HG02970 (cell line): ENCODE results near the gene IKBKG.
"Not testable (repeated sequence)": the region's sequence is repeated elsewhere in the genome, so short reads cannot be mapped to it uniquely, and the experiment has no call there.

Experiments used
- ATAC-seq: cut with Tn5 transposase; IDR thresholded peaks from one replicate; pipeline ENCODE4 v1.9.1; 2021; ENCODE audit warnings: mild to moderate bottlenecking, moderate library complexity, moderate number of reproducible peaks; ENCODE audit not compliant: unreplicated experiment, low FRiP score

The IKBKG gene

DNA sequence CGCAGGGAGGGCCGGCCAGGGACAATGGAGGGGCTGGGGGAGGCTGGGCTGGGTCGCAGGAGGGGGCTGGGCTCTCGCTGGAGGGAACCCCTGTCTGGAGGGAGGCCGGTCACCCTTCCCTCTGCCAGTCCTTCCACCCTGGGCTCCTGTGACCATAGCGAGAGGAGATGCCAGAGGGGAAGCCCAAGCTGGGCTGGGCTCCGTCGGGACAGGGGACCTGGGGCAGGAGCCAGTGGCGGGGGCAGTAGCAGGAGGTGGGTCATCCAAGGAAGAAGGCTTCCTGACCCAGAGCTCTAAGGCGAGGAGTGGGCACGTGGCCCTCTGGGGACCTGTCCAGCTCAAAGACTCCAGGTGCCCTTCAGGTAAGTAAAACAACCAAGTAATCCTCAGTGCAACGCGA, 54.8 kb downstream of the IKBKG start:
- ATAC-seq: no peak

DNA sequence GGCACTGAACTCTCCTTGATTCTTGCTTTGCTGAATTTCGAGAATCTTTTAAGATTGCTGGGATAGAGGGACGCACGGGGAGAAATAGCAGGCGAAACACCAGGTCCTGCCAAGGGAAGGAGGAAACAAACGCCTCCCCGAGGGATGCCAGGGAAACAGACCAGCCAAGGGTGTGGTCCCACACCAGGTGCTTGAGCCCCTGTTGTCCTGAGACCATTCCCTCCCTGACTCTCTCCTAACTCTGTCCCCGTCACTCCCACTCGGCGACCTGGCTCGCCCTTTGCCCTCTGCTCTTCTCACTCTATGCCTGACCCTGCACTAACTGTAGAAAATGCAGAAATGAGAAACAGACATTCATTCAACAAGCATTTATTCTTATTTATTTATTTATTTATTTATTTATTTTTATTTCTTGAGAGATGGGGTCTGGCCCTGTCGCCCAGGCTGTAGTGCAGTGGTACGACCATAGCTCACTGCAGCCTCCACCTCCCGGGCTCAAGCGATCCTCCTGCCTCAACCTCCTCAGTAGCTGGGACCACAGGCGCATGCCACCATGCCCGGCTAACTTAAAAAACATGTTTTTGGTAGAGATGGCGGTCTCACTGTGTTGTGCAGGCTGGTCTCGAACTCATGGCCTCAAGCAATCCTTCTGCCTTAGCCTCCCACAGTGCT, 55.5 kb downstream of the IKBKG start:
- no peak for ATAC-seq

DNA sequence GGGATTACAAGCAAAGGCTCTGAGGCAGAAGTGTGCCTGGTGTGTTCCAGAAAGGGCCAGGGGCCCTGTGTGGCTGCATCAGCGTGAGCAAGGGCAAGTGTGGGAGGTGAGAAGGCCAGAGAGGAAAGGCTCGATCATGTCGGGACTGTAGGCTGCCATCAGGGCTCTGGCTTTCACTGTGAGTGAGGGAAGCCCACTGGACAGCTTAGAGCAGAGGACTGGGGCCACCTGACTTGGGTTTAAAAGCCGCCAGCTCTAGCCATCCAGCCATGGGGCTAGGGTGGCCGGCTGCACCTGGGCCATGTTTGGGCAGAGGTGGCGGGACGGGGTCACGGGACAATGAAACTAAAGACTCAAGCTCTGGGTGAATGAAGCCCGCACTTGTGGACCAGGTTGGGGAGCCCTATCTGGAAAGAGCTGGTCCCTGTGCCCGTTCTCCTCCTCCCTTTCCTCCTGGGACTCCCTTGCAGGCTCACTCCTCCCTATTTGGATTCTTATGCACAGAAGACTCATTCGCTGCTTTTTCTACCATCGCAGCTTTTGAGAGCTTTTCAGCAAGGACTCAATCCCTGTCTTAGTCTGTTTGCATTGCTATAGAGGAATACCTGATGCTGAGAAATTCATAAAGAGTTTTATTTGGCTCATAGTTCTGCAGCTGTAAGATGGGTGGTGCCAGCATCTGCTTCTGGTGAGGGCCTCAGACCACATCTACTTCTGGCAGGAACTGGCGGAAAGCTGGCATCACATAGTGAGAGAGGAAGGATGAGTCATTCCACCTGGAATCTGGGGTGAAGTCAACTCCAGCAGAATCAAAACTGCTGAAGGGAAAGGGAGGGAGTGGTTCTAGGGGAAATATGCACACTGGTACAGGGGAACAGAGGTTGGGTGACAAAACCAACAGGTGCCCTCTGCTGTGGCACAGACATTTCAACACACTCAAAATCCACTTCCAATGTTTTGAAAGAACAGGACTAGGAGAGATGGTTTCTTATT, 56.3 kb downstream of the IKBKG start:
- no peak for ATAC-seq

DNA sequence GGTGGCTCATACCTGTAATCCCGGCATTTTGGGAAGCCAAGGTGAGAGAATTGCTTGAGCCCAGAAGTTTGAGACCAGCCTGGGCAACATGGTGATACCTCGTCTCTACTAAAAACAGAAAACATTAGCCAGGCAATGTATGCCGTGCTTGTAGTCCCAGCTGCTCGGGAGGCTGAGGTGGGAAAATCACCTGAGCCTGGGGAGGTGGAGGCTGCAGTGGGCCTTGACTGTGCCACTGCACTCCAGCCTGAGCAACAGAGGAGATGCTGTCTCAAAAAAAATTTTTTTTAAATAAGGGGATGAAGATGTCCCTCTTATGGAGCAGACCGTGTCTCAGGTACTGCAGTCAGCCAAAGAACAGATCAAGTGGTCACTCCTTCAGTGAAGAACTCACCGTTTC, 58.1 kb downstream of the IKBKG start:
- ATAC-seq: no peak

DNA sequence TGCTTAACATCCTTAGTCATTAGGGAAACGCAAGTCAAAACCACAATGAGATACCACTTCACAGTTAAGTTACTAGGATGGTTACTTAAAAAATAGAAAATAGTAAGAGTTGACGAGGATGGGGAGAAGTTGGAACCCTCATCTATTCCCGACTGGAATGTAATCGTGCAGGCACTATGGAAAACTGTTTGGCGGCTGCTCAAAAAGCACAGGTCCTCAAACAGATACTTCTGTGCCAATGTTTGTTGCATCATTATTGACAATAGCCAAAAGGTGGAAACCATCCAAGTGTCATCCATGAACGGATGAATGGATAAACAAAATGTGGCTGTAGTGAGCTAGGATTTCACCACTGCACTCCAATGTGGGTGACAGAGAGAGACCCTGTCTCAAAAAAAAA, 60.0 kb downstream of the IKBKG start:
- no peak for ATAC-seq

GRCh38 chrX:154607976-154608375, 60.6 kb downstream of the IKBKG start:
- not testable (repeated sequence) for ATAC-seq

- not testable (repeated sequence) for ATAC-seq
These were observed 61.4 kb downstream of the IKBKG start for GRCh38 chrX:154608823-154609222.

DNA sequence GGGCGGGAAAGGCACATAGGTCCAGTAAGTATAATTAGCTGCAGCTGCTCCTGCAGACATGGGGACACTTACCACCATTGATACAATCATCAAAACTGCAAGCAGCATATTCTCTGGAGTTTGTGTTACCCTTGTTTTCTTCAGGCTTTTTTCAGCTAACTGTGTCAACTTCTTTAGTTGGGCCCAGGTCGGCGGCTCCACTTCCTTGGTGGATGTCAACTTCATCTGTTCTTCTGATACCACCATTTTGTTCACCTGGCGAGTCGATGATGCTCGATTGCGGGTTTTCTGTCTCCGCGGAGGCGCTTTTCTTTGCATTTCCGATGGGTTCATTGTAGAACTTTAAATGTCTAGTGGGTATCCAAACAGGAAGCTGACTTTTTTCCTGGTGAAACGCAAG, 63.7 kb downstream of the IKBKG start:
- ATAC-seq: not testable (repeated sequence)

GRCh38 chrX:154613586-154613985, 66.2 kb downstream of the IKBKG start:
- not testable (repeated sequence) for ATAC-seq
